Ovary (tissue), 9 donors: ENCODE results near the gene ZDHHC21. TPM values are rescaled to one million over a fixed set of nuclear protein-coding genes. Genes with fewer than 3 reads are reported as not detected.

Source experiments
- DNase-seq, 5 donors: peaks; one replicate each; pipeline ENCODE4 v3.0.0-alpha.2; 2019 to 2020
- H3K27ac ChIP-seq, 2 donors: fragments of 200-600 bp; one replicate each; pipeline versions ENCODE4 v1.5.1 to v1.8.0; 2019 to 2022
- H3K27me3 ChIP-seq: fragments of 200-600 bp; one replicate; pipeline ENCODE4 v1.8.0; 2022
- H3K36me3 ChIP-seq: fragments of 200-600 bp; sonication (generic); one replicate; pipeline ENCODE4 v1.5.1; 2019
- H3K4me1 ChIP-seq: one replicate; pipeline ENCODE4 v1.8.1; 2013; ENCODE audit warnings: mild to moderate bottlenecking, moderate library complexity; ENCODE audit not compliant: insufficient read depth
- H3K4me3 ChIP-seq: fragments of 200-600 bp; sonication (generic); one replicate; pipeline ENCODE4 v1.5.1; 2017
- H3K9me3 ChIP-seq, 2 donors: fragments of 200-600 bp in 1 of 2; sonication (generic) in 1 of 2; one replicate each; pipeline versions ENCODE4 v1.5.1 to v1.8.1; 2013 to 2019; ENCODE audit warnings: mild to moderate bottlenecking in 1 of 2, moderate library complexity in 1 of 2
- EP300 ChIP-seq: sonication (generic); formaldehyde crosslinking; IDR thresholded peaks from one replicate; pipeline ENCODE4 v1.6.1; 2017; ENCODE audit warnings: antibody characterized with exemption
- POLR2A ChIP-seq: fragments of 450-650 bp; IDR thresholded peaks from one replicate; pipeline ENCODE4 v1.6.1; 2017; ENCODE audit warnings: antibody characterized with exemption, mild to moderate bottlenecking, moderate library complexity
- WGBS, 3 donors: extraction: QIAGEN DNeasy Blood & Tissue Kit in 1 of 3; methylation state at CpG; one replicate each; pipeline versions ENCODE4 v1.1.5 to v1.1.7; 2013 to 2017; 5-methylcytosine and 5-hydroxymethylcytosine counted together
- intact Hi-C, 4 donors: fragments of 100-400 bp; cut with DNase I; formaldehyde crosslinking; loops; one replicate each; pipeline versions ENCODE4 v1.11.0 to v1.15.1; 2022 to 2023
- polyA plus RNA-seq, 2 donors: library from polyadenylated mRNA; stranded (reverse); fragments of 200-250 nt in 1 of 2; fragments of 350-450 nt in 1 of 2; fragmentation: Illumina TruSeq in 1 of 2; extraction: RNeasy Lipid Tissue Mini Kit (QIAGEN cat#74804) in 1 of 2; gene quantifications; one replicate each; pipeline ENCODE4 v1.2.3, GENCODE V29; 2013 to 2014
- total RNA-seq, 7 donors: library from RNA; depleted of rRNA in 2 of 7; stranded (reverse); fragments of >200 nt in 2 of 7; fragmentation: NEBNext Ultra II Directional in 3 of 7; extraction: Animal tissue kit (Norgen Biotek cat#: 25700) in 3 of 7; gene quantifications; one replicate each; pipeline versions ENCODE4 v1.1.0 to v1.2.4, GENCODE V29; 2016 to 2023
- TF ChIP-seq, protein P1 (sequence below), 3 donors: fragments of 450-650 bp in 2 of 3; fragments of 200-600 bp in 1 of 3; IDR thresholded peaks; one replicate each; pipeline versions ENCODE4 v1.5.1 to v1.8.0; 2016 to 2022; ENCODE audit warnings: antibody characterized with exemption in 3 of 3, mild to moderate bottlenecking in 1 of 3
- donor health status: DM: no; HTN: no; CAD: no; lungs with moderate emphysema.
- donor health status: DM: no; HTN: no; CAD: no.
- donor health status: Bipolar disorder and iron deficiency.
- donor health status: DM: yes; HTN: yes; CAD: no.
- donor health status: DM: no; HTN: no; CAD: no.
- donor health status: DM: yes; HTN: yes; CAD: no.

Gene ZDHHC21
- total and polyA plus RNA-seq, 9 donors, result 2.3 to 14.9 (median 8.6) TPM

DNA sequence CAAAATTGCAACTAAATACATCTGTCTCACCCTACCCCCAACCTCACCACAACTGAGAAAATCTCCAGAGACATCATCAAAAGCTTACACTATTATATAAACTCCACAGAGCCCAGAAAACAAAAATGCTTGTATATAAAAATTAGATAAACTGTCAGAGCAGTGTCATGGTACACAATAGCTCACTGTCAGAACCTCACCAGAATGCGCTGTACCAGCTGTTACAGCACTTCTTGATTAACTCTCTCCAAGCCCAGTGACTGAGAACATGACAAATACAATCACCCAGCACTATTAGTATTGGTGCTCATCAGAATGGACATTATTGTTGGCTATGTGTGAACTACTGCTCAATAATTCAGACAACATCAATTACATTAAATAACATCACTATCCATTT, 65.7 kb downstream of the ZDHHC21 start:
- no peak overlapping the region for H3K4me3 ChIP-seq
- intact Hi-C loops, result no loop called here
- DNase-seq, result no peak

DNA sequence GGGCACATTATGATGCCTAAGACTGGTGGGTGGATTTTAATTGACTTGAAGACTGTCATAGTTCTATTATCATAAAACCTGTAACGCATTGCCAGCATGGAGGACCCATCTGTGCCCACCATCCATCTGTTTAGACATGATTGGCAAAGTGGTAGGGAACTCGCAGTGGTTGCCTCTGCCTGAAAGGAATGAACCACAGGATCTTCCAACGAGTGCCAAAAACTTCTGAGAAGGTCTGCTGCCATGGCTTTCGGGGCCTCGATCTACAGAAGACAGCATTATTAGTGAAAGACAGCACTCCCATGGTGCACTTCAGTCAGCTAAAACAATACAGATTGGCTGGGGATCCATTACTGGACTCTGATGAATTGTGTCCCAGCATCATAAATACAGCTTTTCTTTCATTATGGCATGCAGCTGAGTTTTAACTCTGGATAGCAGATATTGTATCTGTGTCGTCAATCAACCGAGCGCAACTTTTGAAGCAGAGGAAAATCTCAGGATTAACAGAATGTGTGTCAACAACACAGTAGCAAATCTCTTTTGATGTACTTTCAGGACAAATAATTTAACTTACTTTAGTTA, 74.3 kb downstream of the ZDHHC21 start:
- no peak for TF ChIP-seq EP300

More for the DNA sequence above, 65.7 kb downstream of the ZDHHC21 start:
- TF ChIP-seq POLR2A, result no peak
- no peak for TF ChIP-seq EP300
- TF ChIP-seq, protein P1, sequence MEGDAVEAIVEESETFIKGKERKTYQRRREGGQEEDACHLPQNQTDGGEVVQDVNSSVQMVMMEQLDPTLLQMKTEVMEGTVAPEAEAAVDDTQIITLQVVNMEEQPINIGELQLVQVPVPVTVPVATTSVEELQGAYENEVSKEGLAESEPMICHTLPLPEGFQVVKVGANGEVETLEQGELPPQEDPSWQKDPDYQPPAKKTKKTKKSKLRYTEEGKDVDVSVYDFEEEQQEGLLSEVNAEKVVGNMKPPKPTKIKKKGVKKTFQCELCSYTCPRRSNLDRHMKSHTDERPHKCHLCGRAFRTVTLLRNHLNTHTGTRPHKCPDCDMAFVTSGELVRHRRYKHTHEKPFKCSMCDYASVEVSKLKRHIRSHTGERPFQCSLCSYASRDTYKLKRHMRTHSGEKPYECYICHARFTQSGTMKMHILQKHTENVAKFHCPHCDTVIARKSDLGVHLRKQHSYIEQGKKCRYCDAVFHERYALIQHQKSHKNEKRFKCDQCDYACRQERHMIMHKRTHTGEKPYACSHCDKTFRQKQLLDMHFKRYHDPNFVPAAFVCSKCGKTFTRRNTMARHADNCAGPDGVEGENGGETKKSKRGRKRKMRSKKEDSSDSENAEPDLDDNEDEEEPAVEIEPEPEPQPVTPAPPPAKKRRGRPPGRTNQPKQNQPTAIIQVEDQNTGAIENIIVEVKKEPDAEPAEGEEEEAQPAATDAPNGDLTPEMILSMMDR (IDR thresholded peaks at IDR 0.05), result no peak
- Histone ChIP-seq H3K4me1 (no peaks in the 10 kb centered on the region), H3K36me3 (no peaks in the 10 kb centered on the region), H3K27ac (no peak overlapping the region), H3K9me3 (no peaks in the 10 kb centered on the region), H3K27me3 (no peaks in the 10 kb centered on the region)
- WGBS, 3 donors, result 61 to 82% (median 69%) methylated on average over 1 of the region's 1 CpG

DNA sequence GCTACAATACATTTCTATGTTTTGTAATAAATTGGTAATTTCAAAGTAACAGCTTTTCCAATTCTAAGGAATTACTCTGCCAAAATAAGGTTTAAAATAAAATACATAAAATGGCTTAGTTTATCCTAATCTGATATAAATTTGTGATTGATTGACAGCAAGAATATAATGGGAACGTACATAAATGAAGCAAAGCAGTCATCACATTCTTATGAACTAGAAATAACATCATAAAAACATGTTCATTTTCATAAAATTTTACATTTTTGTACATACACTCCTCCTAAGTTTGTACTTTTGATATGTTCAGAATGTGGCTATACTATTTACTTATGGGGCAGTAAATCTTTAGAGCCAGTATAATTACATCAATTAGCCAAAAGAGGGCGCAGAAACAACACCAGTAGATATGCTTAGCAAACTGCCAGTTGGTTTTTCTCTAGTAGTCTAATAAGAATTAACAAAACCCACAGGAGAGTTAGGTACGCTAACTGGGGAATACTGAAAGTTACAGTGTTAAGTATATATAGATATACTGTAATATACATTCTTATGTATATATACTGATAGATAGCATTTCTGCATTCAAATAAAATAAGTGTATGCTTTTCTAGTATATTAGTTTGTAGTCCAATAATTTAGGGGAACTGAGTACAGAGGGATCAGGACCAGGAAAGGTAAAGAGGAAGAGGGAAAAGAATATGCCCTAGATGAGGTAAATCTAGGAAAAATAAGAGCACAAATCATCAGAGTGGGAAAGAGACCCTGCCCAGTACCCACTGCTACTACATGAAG, 76.8 kb downstream of the ZDHHC21 start:
- WGBS, 3 donors, result 40 to 49% (median 45%) methylated on average over 3 of the region's 3 CpGs
- H3K9me3 ChIP-seq, result no peaks in the 10 kb centered on the region
- intact Hi-C loops, result no loop called here
- no peaks in the 10 kb centered on the region for H3K27me3 ChIP-seq
- TF ChIP-seq, protein P1 (IDR thresholded peaks at IDR 0.05), result peak in 1 of 3 donors; percentile 32
- no peak for TF ChIP-seq POLR2A
- TF ChIP-seq EP300, result no peak
- no peaks in the 10 kb centered on the region for H3K36me3 ChIP-seq
- no peak overlapping the region for H3K4me3 ChIP-seq
- H3K4me1 ChIP-seq, result no peaks in the 10 kb centered on the region
- H3K27ac ChIP-seq, result no peak overlapping the region
- no peak for DNase-seq

More for the DNA sequence above, 74.3 kb downstream of the ZDHHC21 start:
- WGBS, 3 donors, result 95 to 96% (median 96%) methylated on average over 8 of the region's 8 CpGs
- Histone ChIP-seq H3K36me3 (no peaks in the 10 kb centered on the region), H3K9me3 (no peaks in the 10 kb centered on the region), H3K27ac (no peak overlapping the region), H3K4me3 (no peak overlapping the region), H3K27me3 (no peaks in the 10 kb centered on the region), H3K4me1 (no peaks in the 10 kb centered on the region)
- DNase-seq, result no peak
- intact Hi-C loops, result no loop called here

DNA sequence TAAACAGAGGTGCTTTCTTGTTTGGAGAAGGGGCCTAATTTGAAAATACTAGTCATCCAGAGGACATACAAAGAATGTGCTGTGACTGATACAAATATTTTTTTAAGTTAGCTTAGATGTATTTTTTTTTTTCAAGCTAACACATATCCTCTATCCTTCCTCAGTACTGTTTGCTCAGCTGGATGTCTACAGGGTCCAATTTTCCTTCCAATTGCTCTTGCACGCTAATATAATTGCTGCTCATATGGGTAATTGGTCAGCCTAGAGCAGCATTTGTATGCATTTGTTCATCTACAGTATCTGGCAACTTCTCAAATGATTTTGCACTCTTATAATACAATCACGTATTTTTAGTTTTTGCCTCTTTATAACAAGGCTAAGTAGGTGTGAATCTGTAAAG, 84.7 kb downstream of the ZDHHC21 start:
- no peak overlapping the region for H3K4me3 ChIP-seq
- 92 to 93% (median 93%) methylated on average over 2 of the region's 2 CpGs for WGBS, 3 donors
- TF ChIP-seq POLR2A, result no peak
- TF ChIP-seq EP300, result no peak
- TF ChIP-seq, protein P1 (IDR thresholded peaks at IDR 0.05), result no peak
- intact Hi-C loops, result no loop called here
- H3K27ac ChIP-seq, result no peak overlapping the region
- no peaks in the 10 kb centered on the region for H3K27me3 ChIP-seq
- no peaks in the 10 kb centered on the region for H3K9me3 ChIP-seq
- H3K4me1 ChIP-seq, result no peaks in the 10 kb centered on the region
- no peaks in the 10 kb centered on the region for H3K36me3 ChIP-seq
- no peak for DNase-seq
